ENCODE data around the gene LINC01488. TPM values are rescaled to one million over a fixed set of nuclear protein-coding genes. Genes with fewer than 3 reads are reported as not detected.

LINC01488 gene
- total and polyA plus RNA-seq, 2 of the 13 experiments (the other 11 are each of a cell fraction or from before 2014, with no cell fraction given), result 0.26 to 0.58 TPM

DNA sequence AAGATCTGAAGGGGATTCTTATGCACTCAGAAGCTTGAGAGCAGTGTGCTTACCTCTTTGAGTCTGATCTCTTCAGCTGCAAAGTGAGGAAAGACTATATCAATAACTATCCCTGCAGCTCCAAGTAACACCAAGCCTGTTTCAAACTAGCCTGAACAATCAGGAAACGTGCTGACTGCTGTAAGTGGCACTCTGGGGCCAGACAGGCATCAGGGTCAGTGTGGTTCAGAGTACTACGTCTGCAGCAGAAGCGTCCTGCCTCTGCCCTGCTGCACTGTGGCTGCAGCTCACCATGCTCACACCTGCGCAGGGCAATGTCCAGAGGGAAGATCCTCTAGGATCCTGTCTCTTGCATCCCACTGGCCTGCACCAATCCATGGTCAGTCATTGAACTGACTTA, 25.5 kb upstream of the LINC01488 start:
- DNase-seq (ENCODE audit: low spot score), result no peak
- H3K27me3 ChIP-seq (ENCODE audit: control insufficient read depth in 1 of 2, insufficient read depth in 2 of 2, low read length in 2 of 2), result no peaks in the 10 kb centered on the region
- no peak overlapping the region for H3K27ac ChIP-seq (ENCODE audit: extremely low read length, insufficient read depth, low read length)
- H3K36me3 ChIP-seq (replicated peaks in 1 of 2; ENCODE audit: control insufficient read depth in 1 of 2, insufficient read depth in 2 of 2, low read length in 2 of 2), result no peaks in the 10 kb centered on the region
- peaks cover 37% of the 10 kb centered on the region for H3K4me1 ChIP-seq (ENCODE audit: insufficient read depth, low read length)
- FAIRE-seq, result peak; percentile 4
- no peak overlapping the region for H3K4me2 ChIP-seq (ENCODE audit: low read depth, low read length)
- no peaks in the 10 kb centered on the region for H3K79me2 ChIP-seq (ENCODE audit: insufficient read depth, low read length)
- H3K9ac ChIP-seq (ENCODE audit: insufficient read depth, low read depth, low read length), result no peak overlapping the region
- WGBS (ENCODE audit: low lambda C conversion rate), result 80% methylated on average over 1 of the region's 4 CpGs
- intact Hi-C loops (cut with micrococcal nuclease; ENCODE audit: unreplicated experiment), result no loop called here
- H3K9me3 ChIP-seq (ENCODE audit: low read length), result no peaks in the 10 kb centered on the region
- in situ Hi-C loops (cut with HindIII; ENCODE audit: extremely low pct_ligation_motif_present, low pct_unique_long_range_greater_than_20kb), result no loop called here
- CTCF ChIA-PET (ENCODE audit: low intra/inter-chr PET ratio, low total read pairs), result no interaction called here
- H3K4me3 ChIP-seq (replicated peaks in 1 of 3; ENCODE audit: insufficient read depth in 1 of 3, low read depth in 2 of 3, low read length in 3 of 3), result no peak overlapping the region
- H2AFZ ChIP-seq (ENCODE audit: low read length), result no peak overlapping the region
- no peaks in the 10 kb centered on the region for H4K20me1 ChIP-seq (ENCODE audit: insufficient read depth, low read length)
- BruUV-seq (replicated peaks), result no TSS peak
- ATAC-seq, result peak; percentile 66
- POLR2A ChIA-PET, result no interaction called here
- TF ChIP-seq EP300 (IDR thresholded peaks at IDR 0.05; ENCODE audit: low read depth in 2 of 2, low read length in 2 of 2) (no peak), EP300 (CRISPR knock-in tag; IDR thresholded peaks at IDR 0.05; ENCODE audit: borderline replicate concordance) (no peak), AGO1 (IDR thresholded peaks at IDR 0.05; ENCODE audit: low read depth, low read length, poor library complexity, severe bottlenecking) (no peak), ZBTB7B (CRISPR knock-in tag; IDR thresholded peaks at IDR 0.05) (no peak), KLF15 (CRISPR knock-in tag; IDR thresholded peaks at IDR 0.05; ENCODE audit: borderline replicate concordance) (no peak), ZNF234 (CRISPR knock-in tag; conservative IDR thresholded peaks at IDR 0.05) (no peak), ZNF513 (CRISPR knock-in tag; conservative IDR thresholded peaks at IDR 0.05) (no peak), ATRX (CRISPR knock-in tag; IDR thresholded peaks at IDR 0.05; ENCODE audit: borderline replicate concordance) (no peak), KIAA2018 (CRISPR knock-in tag; IDR thresholded peaks at IDR 0.05; ENCODE audit: borderline replicate concordance) (no peak), KLF11 (CRISPR knock-in tag; IDR thresholded peaks at IDR 0.05) (no peak), ARHGAP35 (CRISPR knock-in tag; IDR thresholded peaks at IDR 0.05; ENCODE audit: borderline replicate concordance) (no peak), ZNF441 (CRISPR knock-in tag; IDR thresholded peaks at IDR 0.05; ENCODE audit: borderline replicate concordance) (no peak), RELA (CRISPR knock-in tag; IDR thresholded peaks at IDR 0.05) (no peak), ZNF3 (CRISPR knock-in tag; IDR thresholded peaks at IDR 0.05) (no peak)
- TF ChIP-seq, protein P1, sequence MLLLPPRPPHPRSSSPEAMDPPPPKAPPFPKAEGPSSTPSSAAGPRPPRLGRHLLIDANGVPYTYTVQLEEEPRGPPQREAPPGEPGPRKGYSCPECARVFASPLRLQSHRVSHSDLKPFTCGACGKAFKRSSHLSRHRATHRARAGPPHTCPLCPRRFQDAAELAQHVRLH (CRISPR knock-in tag; IDR thresholded peaks at IDR 0.05; ENCODE audit: borderline replicate concordance, low read depth), result no peak
- TF ChIP-seq, protein P2, sequence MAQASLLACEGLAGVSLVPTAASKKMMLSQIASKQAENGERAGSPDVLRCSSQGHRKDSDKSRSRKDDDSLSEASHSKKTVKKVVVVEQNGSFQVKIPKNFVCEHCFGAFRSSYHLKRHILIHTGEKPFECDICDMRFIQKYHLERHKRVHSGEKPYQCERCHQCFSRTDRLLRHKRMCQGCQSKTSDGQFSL (CRISPR knock-in tag; IDR thresholded peaks at IDR 0.05), result no peak
